Lower leg skin (tissue), 3 donors: ENCODE data around the gene AS3MT.

ENCODE experiments used
- CTCF ChIP-seq, 3 donors: fragments of 450-650 bp; IDR thresholded peaks; one replicate each; pipeline ENCODE4 v1.5.1; 2016; ENCODE audit warnings: antibody characterized with exemption in 3 of 3, mild to moderate bottlenecking in 3 of 3, moderate library complexity in 2 of 3
- POLR2A ChIP-seq, 2 donors: fragments of 450-650 bp; IDR thresholded peaks; one replicate each; pipeline ENCODE4 v1.6.1; 2016 to 2017; ENCODE audit warnings: antibody characterized with exemption in 2 of 2, mild to moderate bottlenecking in 1 of 2, moderate library complexity in 1 of 2

- TF ChIP-seq CTCF (IDR thresholded peaks at IDR 0.05): peak in 1 of 3 donors; percentile 92
- TF ChIP-seq POLR2A (IDR thresholded peaks at IDR 0.05): no peak
Observed at GRCh38 chr10:102917314-102917961, 48.2 kb downstream of the AS3MT start.
